DND-41 (cell line): Measurements from ENCODE around the gene CEP170B.

ENCODE experiments used
- CTCF ChIP-seq: IDR thresholded peaks from 2 replicates; pipeline ENCODE4 v1.5.1; 2012; ENCODE audit warnings: borderline replicate concordance, low read length, moderate library complexity, mild to moderate bottlenecking; ENCODE audit not compliant: poor library complexity, severe bottlenecking; ENCODE audit errors: extremely low read depth
- EZH2 ChIP-seq: IDR thresholded peaks from 3 replicates; pipeline ENCODE4 v1.6.1; 2012; ENCODE audit warnings: borderline replicate concordance, low read depth, mild to moderate bottlenecking, moderate library complexity, low read length, inconsistent platforms; ENCODE audit not compliant: severe bottlenecking

DNA sequence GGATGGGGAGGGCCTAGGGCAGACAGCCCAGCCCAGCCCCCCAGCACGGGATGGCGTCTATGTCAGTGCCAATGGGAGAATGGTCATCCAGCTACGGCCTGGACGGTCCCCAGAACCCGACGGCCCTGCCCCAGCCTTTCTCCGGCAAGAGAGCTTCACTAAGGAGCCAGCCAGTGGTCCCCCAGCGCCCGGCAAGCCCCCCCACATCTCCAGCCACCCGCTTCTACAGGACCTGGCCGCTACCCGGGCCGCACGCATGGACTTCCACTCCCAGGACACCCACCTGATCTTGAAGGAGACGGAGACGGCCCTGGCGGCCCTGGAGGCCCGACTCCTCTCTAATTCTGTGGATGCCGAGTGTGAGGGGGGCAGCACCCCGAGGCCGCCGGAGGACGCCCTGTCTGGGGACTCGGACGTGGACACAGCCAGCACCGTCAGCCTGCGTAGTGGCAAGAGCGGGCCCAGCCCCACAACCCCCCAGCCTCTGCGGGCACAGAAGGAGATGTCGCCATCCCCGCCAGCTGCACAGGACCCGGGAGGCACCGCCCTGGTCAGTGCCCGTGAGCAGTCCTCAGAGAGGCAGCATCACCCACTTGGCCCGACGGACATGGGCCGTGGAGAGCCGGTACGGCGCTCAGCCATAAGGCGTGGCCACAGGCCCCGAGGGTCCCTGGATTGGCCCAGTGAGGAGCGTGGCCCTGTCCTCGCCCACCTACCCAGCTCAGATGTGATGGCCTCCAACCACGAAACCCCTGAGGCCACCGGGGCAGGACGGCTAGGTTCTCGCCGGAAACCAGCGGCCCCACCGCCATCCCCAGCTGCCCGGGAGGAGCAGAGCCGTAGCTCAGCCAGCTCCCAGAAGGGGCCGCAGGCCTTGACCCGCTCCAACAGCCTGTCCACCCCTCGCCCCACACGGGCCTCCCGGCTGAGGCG lies 21.9 kb downstream of the CEP170B start:
- TF ChIP-seq EZH2 (no peak), CTCF (no peak)
